HepG2 (cell line): ENCODE data around the gene LIMK2. TPM values are rescaled to one million over a fixed set of nuclear protein-coding genes. Genes with fewer than 3 reads are reported as not detected.

Experiments used
- ATAC-seq: fragments of 200-7000 bp; cut with Tn5 transposase; 3 replicates; pipeline ENCODE4 v1.9.1; 2020; ENCODE audit warnings: mild to moderate bottlenecking, moderate library complexity
- BruUV-seq: library from RNA; stranded (reverse); fragments of 400-500 nt; replicated peaks from 2 replicates; lab custom pipeline; 2021; lab: Mats Ljungman, UMichigan
- CTCF ChIA-PET: fragments of 300-600 bp; formaldehyde crosslinking; extraction: SDS; loops from one replicate; lab custom pipeline; 2021; ENCODE audit warnings: low total read pairs, inconsistent platforms, low intra/inter-chr PET ratio; lab: Yijun Ruan, JAX
- POLR2A ChIA-PET: fragments of 350-600 bp; sonication (Branson Sonifier 250); formaldehyde crosslinking; loops from one replicate; lab custom pipeline; 2020; ENCODE audit warnings: antibody characterized with exemption, inconsistent platforms; lab: Yijun Ruan, JAX
- DNase-seq: peaks from one replicate; pipeline ENCODE4 v3.0.0-alpha.2; 2015; ENCODE audit warnings: low spot score
- FAIRE-seq: peaks from 3 replicates; lab custom pipeline; 2011; peaks lifted over from hg19 to GRCh38; lab: Jason Lieb, UNC
- H2AFZ ChIP-seq: one replicate; pipeline ENCODE4 v1.6.1; 2011; ENCODE audit warnings: low read length, inconsistent platforms
- H3K27ac ChIP-seq: fragments of 300-600 bp; 3 replicates; pipeline ENCODE4 v1.8.0; 2011; ENCODE audit warnings: mixed run types, mild to moderate bottlenecking, mixed read lengths, low read length, inconsistent platforms; ENCODE audit not compliant: insufficient read depth; ENCODE audit errors: extremely low read length
- H3K27me3 ChIP-seq, 2 experiments: fragments of 200-600 bp in 1 of 2; 2 replicates in 1 of 2; 3 replicates in 1 of 2; pipeline versions ENCODE4 v1.6.0 to v1.8.0; 2011; ENCODE audit warnings: low read length in 2 of 2, mild to moderate bottlenecking in 2 of 2, moderate library complexity in 2 of 2, inconsistent platforms in 1 of 2; ENCODE audit not compliant: insufficient read depth in 2 of 2, control insufficient read depth in 1 of 2
- H3K36me3 ChIP-seq, 2 experiments: fragments of 200-600 bp in 1 of 2; replicated peaks in 1 of 2; 2 replicates in 1 of 2; 3 replicates in 1 of 2; pipeline versions ENCODE4 v1.5.1 to v1.8.0; 2011; ENCODE audit warnings: low read length in 2 of 2, inconsistent platforms in 1 of 2; ENCODE audit not compliant: insufficient read depth in 2 of 2, control insufficient read depth in 1 of 2
- H3K4me1 ChIP-seq: 2 replicates; pipeline ENCODE4 v1.5.1; 2012; ENCODE audit warnings: low read length, inconsistent platforms; ENCODE audit not compliant: insufficient read depth
- H3K4me2 ChIP-seq: 2 replicates; pipeline ENCODE4 v1.6.0; 2011; ENCODE audit warnings: low read depth, low read length, inconsistent platforms
- H3K4me3 ChIP-seq, 3 experiments: fragments of 200-600 bp in 1 of 3; sonication (generic), shearing (Covaris generic) in 1 of 3; replicated peaks in 1 of 3; 2 replicates each; pipeline ENCODE4 v1.5.1; 2011 to 2016; ENCODE audit warnings: low read length in 3 of 3, inconsistent platforms in 2 of 3, low read depth in 2 of 3, mild to moderate bottlenecking in 2 of 3, control low read depth in 1 of 3, mixed read lengths in 1 of 3; ENCODE audit not compliant: insufficient read depth in 1 of 3
- H3K79me2 ChIP-seq: one replicate; pipeline ENCODE4 v1.6.1; 2011; ENCODE audit warnings: low read length, inconsistent platforms; ENCODE audit not compliant: insufficient read depth
- H3K9ac ChIP-seq: 2 replicates; pipeline ENCODE4 v1.6.0; 2011; ENCODE audit warnings: mild to moderate bottlenecking, low read depth, low read length, inconsistent platforms; ENCODE audit not compliant: insufficient read depth
- H3K9me3 ChIP-seq: 2 replicates; pipeline ENCODE4 v1.5.1; 2012; ENCODE audit warnings: mild to moderate bottlenecking, low read length
- H4K20me1 ChIP-seq: 2 replicates; pipeline ENCODE4 v1.6.0; 2011; ENCODE audit warnings: inconsistent platforms, mild to moderate bottlenecking, low read length, moderate library complexity; ENCODE audit not compliant: insufficient read depth
- AGO1 ChIP-seq: fragments of 200-400 bp; formaldehyde crosslinking; IDR thresholded peaks from 2 replicates; pipeline ENCODE4 v1.6.1; 2017; ENCODE audit warnings: mild to moderate bottlenecking, low read depth, low read length, moderate library complexity; ENCODE audit not compliant: poor library complexity, severe bottlenecking
- FOXP1 ChIP-seq, 2 experiments: fragments of 450-650 bp in 1 of 2; IDR thresholded peaks; 2 replicates each; pipeline ENCODE4 v1.6.1; 2017 to 2018; ENCODE audit warnings: antibody characterized with exemption in 1 of 2
- PAX8 ChIP-seq: sonication (generic); formaldehyde crosslinking; IDR thresholded peaks from 2 replicates; pipeline ENCODE4 v1.8.0; 2022; ENCODE audit warnings: mild to moderate bottlenecking, missing genetic modification reagents, borderline replicate concordance
- TBP ChIP-seq: sonication (generic); formaldehyde crosslinking; IDR thresholded peaks from 2 replicates; pipeline ENCODE4 v1.5.0; 2020; ENCODE audit warnings: missing genetic modification reagents
- TFE3 ChIP-seq: IDR thresholded peaks from 2 replicates; pipeline ENCODE4 v1.6.1; 2016
- ZNF713 ChIP-seq: sonication (generic); formaldehyde crosslinking; IDR thresholded peaks from 2 replicates; pipeline ENCODE4 v1.4.0; 2020; ENCODE audit warnings: mild to moderate bottlenecking, missing genetic modification reagents
- WGBS: methylation state at CpG from one replicate; pipeline ENCODE4 v1.1.6; 2017; ENCODE audit warnings: low lambda C conversion rate; 5-methylcytosine and 5-hydroxymethylcytosine counted together
- in situ Hi-C: cut with HindIII; loops from 2 replicates; pipeline ENCODE4 v1.10.0; 2017; ENCODE audit warnings: low pct_unique_long_range_greater_than_20kb; ENCODE audit not compliant: extremely low pct_ligation_motif_present
- intact Hi-C: fragments of 100-400 bp; cut with micrococcal nuclease; formaldehyde crosslinking; loops from one replicate; pipeline ENCODE4 v1.10.0; 2022; ENCODE audit not compliant: unreplicated experiment
- polyA plus RNA-seq, 8 experiments: library from polyadenylated mRNA; depleted of rRNA in 3 of 8; stranded (reverse) in 7 of 8; unstranded in 1 of 8; fragments of >200 nt; fragmentation: Illumina TruSeq in 4 of 8; extraction: Trizol in 4 of 8; gene quantifications; 2 replicates each; pipeline versions ENCODE4 v1.2.1 to v1.2.3, GENCODE V29; 2011 to 2016; ENCODE audit warnings: low read depth in 4 of 8, missing spikeins in 1 of 8, mixed read lengths in 1 of 8; ENCODE audit not compliant: insufficient read depth in 1 of 8
- total RNA-seq, 5 experiments: library from RNA; depleted of rRNA; stranded (reverse); fragments of >200 nt; fragmentation: Illumina TruSeq; extraction: Trizol; gene quantifications; 2 replicates each; pipeline ENCODE4 v1.2.3, GENCODE V29; 2016; ENCODE audit warnings: low read depth in 1 of 5

LIMK2 gene
- total and polyA plus RNA-seq, 2 of the 13 experiments (the other 11 are each of a cell fraction or from before 2014, with no cell fraction given), result 20.9 to 29.8 TPM

GRCh38 chr22:31206896-31207687 is 5.0 kb upstream of the LIMK2 start:
- in situ Hi-C loops, result no loop called here
- CTCF ChIA-PET, result no interaction called here
- no peak for DNase-seq

More at GRCh38 chr22:31206896-31207687, 5.0 kb upstream of the LIMK2 start:
- TF ChIP-seq ZNF713 (CRISPR knock-in tag), result no peak
- no peak for TF ChIP-seq TBP
- no peak for TF ChIP-seq FOXP1 (IDR thresholded peaks at IDR 0.05)
- no peak for TF ChIP-seq FOXP1 (CRISPR knock-in tag; IDR thresholded peaks at IDR 0.05)
- no peak for TF ChIP-seq TFE3 (CRISPR knock-in tag)
- TF ChIP-seq PAX8 (CRISPR knock-in tag), result no peak
- TF ChIP-seq AGO1, result no peak
- Histone ChIP-seq H3K27ac (no peak overlapping the region), H2AFZ (no peak overlapping the region), H3K79me2 (no peaks in the 10 kb centered on the region), H3K4me1 (peaks cover 39% of the 10 kb centered on the region), H4K20me1 (no peaks in the 10 kb centered on the region), H3K9ac (no peak overlapping the region), H3K4me2 (no peak overlapping the region), H3K4me3 (no peak overlapping the region), H3K27me3 (no peaks in the 10 kb centered on the region; a peak in 1 of 5 replicates), H3K9me3 (no peaks in the 10 kb centered on the region), H3K36me3 (peaks cover 2 to 17% of the 10 kb centered on the region in 2 experiments; a peak in 4 of 5 replicates)
- POLR2A ChIA-PET, result interaction anchor here (1.5 to 1.6 kb wide), 2 partner anchors 11 to 47 kb away, joined by 4 to 8 read pairs; partner anchors contain the start of gene RNF185
- no TSS peak for BruUV-seq
- intact Hi-C loops, result no loop called here
- FAIRE-seq (no peak), ATAC-seq (no peak)
- 91% methylated on average over 7 of the region's 8 CpGs for WGBS
